HEK293T (cell line): ENCODE data around the gene TMEM256.

Source experiments
- CTCF ChIA-PET: fragments of 350-600 bp; formaldehyde crosslinking; extraction: SDS; loops from one replicate; lab custom pipeline; 2021; ENCODE audit warnings: antibody characterized with exemption, inconsistent platforms; lab: Yijun Ruan, JAX
- POLR2A ChIA-PET: fragments of 350-600 bp; formaldehyde crosslinking; extraction: SDS; loops from one replicate; lab custom pipeline; 2020; ENCODE audit warnings: antibody characterized with exemption, inconsistent platforms; lab: Yijun Ruan, JAX
- DNase-seq: peaks from one replicate; pipeline ENCODE4 v3.0.0; 2012; ENCODE audit warnings: mixed read lengths; ENCODE audit errors: extremely low spot score
- ARNT ChIP-seq: fragments of 450-650 bp; IDR thresholded peaks from 2 replicates; pipeline ENCODE4 v1.6.1; 2017; ENCODE audit warnings: mild to moderate bottlenecking
- BHLHE40 ChIP-seq: fragments of 450-650 bp; IDR thresholded peaks from 2 replicates; pipeline ENCODE4 v1.6.1; 2016; ENCODE audit warnings: mild to moderate bottlenecking, moderate library complexity, borderline replicate concordance
- CTBP1 ChIP-seq: fragments of 450-650 bp; IDR thresholded peaks from 2 replicates; pipeline ENCODE4 v1.6.1; 2016; ENCODE audit warnings: borderline replicate concordance
- ELF4 ChIP-seq: fragments of 450-650 bp; IDR thresholded peaks from 2 replicates; pipeline ENCODE4 v1.6.1; 2017; ENCODE audit warnings: antibody characterized with exemption
- FOXA1 ChIP-seq: fragments of 450-650 bp; IDR thresholded peaks from 2 replicates; pipeline ENCODE4 v1.6.1; 2016; ENCODE audit warnings: mild to moderate bottlenecking
- FOXK2 ChIP-seq: fragments of 450-650 bp; IDR thresholded peaks from 2 replicates; pipeline ENCODE4 v1.6.1; 2016; ENCODE audit warnings: mild to moderate bottlenecking
- FOXM1 ChIP-seq: fragments of 450-650 bp; IDR thresholded peaks from 2 replicates; pipeline ENCODE4 v1.6.1; 2017; ENCODE audit warnings: mild to moderate bottlenecking, borderline replicate concordance
- HDGF ChIP-seq: fragments of 450-650 bp; IDR thresholded peaks from 2 replicates; pipeline ENCODE4 v1.6.1; 2017; ENCODE audit warnings: antibody characterized with exemption, borderline replicate concordance
- L3MBTL2 ChIP-seq: fragments of 450-650 bp; conservative IDR thresholded peaks from 2 replicates; pipeline ENCODE4 v1.6.1; 2016; ENCODE audit warnings: mild to moderate bottlenecking
- LEF1 ChIP-seq: fragments of 450-650 bp; IDR thresholded peaks from 2 replicates; pipeline ENCODE4 v1.6.1; 2017; ENCODE audit warnings: mild to moderate bottlenecking, borderline replicate concordance
- NFRKB ChIP-seq: fragments of 450-650 bp; IDR thresholded peaks from 2 replicates; pipeline ENCODE4 v1.6.1; 2016; ENCODE audit warnings: mild to moderate bottlenecking, moderate library complexity
- SP1 ChIP-seq: fragments of 450-650 bp; IDR thresholded peaks from 2 replicates; pipeline ENCODE4 v1.6.1; 2017
- SUZ12 ChIP-seq: fragments of 450-650 bp; IDR thresholded peaks from 2 replicates; pipeline ENCODE4 v1.6.1; 2016; ENCODE audit warnings: mild to moderate bottlenecking
- TARDBP ChIP-seq: fragments of 450-650 bp; IDR thresholded peaks from 2 replicates; pipeline ENCODE4 v1.6.1; 2016
- ZNF384 ChIP-seq: fragments of 450-650 bp; IDR thresholded peaks from 2 replicates; pipeline ENCODE4 v1.6.1; 2016
- TF ChIP-seq, protein P1 (sequence below): fragments of 450-650 bp; IDR thresholded peaks from 2 replicates; pipeline ENCODE4 v1.6.1; 2016

TMEM256 gene

DNA sequence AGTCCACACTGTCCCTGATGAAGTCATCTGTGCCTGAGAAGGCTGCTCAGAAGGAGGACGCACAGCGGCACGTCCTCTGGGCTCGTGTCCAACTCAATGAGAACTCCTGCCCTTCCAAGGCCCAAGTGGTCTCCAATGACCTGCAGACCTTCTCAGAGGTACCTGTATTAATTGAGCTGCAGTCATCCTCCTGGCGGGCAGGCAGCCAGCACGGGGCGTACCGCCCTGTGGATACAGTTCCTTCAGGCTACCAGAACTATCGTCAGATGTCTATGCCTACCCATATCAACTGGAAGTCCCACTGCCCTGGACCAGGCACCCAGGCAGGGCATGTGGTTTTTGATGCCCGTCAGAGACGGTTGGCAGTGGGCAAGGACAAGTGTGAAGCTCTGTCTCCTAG is 28.4 kb upstream of the TMEM256 start:
- TF ChIP-seq CTBP1 = no peak
- TF ChIP-seq FOXM1 = no peak
- no peak for TF ChIP-seq TARDBP
- TF ChIP-seq ZNF384 = no peak
- TF ChIP-seq SUZ12 = no peak
- TF ChIP-seq ARNT = no peak
- TF ChIP-seq, protein P1, sequence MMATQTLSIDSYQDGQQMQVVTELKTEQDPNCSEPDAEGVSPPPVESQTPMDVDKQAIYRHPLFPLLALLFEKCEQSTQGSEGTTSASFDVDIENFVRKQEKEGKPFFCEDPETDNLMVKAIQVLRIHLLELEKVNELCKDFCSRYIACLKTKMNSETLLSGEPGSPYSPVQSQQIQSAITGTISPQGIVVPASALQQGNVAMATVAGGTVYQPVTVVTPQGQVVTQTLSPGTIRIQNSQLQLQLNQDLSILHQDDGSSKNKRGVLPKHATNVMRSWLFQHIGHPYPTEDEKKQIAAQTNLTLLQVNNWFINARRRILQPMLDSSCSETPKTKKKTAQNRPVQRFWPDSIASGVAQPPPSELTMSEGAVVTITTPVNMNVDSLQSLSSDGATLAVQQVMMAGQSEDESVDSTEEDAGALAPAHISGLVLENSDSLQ = no peak
- TF ChIP-seq LEF1 = no peak
- TF ChIP-seq L3MBTL2 = no peak
- TF ChIP-seq HDGF = no peak
- TF ChIP-seq BHLHE40 = no peak
- TF ChIP-seq NFRKB = no peak
- TF ChIP-seq ELF4 = no peak
- ChIA-PET CTCF (no interaction called here), POLR2A (no interaction called here)
- DNase-seq = no peak

DNA sequence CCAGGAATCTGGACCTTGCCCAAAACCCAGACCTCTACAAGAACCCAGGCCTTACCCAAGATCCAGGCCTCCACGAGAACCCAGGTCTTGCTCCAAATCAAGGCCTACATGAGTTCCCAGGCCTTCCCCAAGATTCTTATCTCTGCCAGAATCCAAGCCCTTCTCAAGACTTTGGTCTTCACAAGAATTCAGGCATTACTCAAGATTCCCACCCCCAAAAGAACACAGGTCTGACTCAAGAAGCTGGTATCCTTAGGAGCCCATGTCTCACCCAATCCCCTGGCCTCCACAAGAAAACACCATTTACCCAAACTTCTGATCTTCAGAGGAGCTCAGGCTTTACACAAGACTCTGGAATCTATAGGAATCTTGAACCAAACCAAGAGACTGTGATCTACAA is 27.3 kb upstream of the TMEM256 start:
- DNase-seq = no peak
- ChIA-PET POLR2A (no interaction called here), CTCF (no interaction called here)
- no peak for TF ChIP-seq FOXM1
- no peak for TF ChIP-seq FOXK2
- no peak for TF ChIP-seq CTBP1

DNA sequence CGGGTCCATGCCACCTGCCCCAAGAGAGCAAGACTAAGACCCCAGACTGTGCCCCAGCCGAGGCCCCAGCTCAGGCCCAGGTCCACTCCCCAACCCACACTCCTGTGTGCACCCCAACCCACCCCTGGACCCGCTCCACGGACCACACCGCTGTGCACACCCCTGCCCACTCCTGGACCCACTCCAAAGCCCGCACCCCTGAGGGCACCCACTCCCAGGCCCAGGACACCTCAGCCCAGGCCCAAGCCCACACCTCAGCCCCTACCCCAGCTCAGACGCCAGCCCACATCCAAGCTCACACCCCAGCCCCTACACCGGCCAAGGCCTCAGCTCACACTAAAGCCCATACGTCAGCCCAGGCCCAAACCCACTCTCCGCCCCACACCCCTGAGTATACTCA is 25.8 kb upstream of the TMEM256 start:
- POLR2A ChIA-PET = interaction anchor here (1.5 kb wide), 1 partner anchor 11 kb away, joined by 4 read pairs; no protein-coding TSS in a partner anchor
- no peak for DNase-seq
- TF ChIP-seq SUZ12 = no peak
- no peak for TF ChIP-seq L3MBTL2
- TF ChIP-seq TARDBP = no peak
- no peak for TF ChIP-seq FOXM1
- no peak for TF ChIP-seq ELF4
- TF ChIP-seq SP1 = no peak
- TF ChIP-seq, protein P1 = no peak
- TF ChIP-seq LEF1 = no peak
- TF ChIP-seq ARNT = no peak
- no peak for TF ChIP-seq BHLHE40
- no peak for TF ChIP-seq ZNF384
- TF ChIP-seq CTBP1 = no peak
- TF ChIP-seq FOXK2 = no peak
- no peak for TF ChIP-seq NFRKB
- no peak for TF ChIP-seq FOXA1
- CTCF ChIA-PET = no interaction called here

DNA sequence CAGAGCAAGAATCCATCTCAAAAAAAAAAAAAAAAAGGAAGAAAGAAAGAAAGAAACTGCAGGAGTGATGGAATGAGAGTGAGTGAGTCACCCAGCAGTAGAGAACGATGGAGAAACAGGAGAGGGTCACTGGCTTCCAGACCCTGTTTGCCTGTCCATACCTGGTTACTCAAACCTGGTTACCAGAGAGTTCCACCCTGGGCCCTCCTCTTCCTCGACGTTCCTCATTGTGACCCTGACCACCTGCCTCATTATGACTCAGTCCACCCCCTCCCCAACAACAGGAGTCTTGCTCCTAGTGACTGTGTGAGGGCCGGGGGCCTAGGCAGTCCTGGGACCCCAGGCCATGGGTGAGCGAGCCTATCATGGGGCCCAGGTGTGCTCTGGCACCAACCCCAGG is 24.7 kb upstream of the TMEM256 start, which contains the start of gene SPEM3:
SPEM3 (plus strand) TSS at position 301 of the 400 bp plus-strand sequence; CDS start at position 347, 46 bp downstream.
- ChIA-PET CTCF (no interaction called here), POLR2A (no interaction called here)
- DNase-seq = no peak
- TF ChIP-seq HDGF = no peak

DNA sequence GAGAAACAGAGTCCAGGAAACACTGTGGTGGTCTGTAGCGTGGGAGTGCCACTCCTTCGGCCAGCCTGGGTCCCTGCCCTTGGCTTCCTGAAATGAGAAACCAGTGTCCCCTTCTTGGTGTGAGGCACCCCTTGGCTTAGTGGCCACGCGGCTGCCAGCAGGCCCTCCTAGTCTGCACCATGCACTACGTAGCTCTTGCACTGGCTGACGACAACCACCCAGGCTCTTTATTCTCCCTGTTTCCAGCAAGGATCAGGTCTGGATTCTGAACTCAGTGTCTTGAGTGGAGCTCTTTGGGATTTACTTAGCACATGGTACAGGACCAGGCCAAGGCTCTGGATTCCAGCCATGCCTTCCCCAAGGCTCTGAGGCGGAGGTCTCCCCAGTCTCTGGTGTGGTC is 23.7 kb upstream of the TMEM256 start:
- TF ChIP-seq FOXA1 (no peak), TARDBP (no peak), FOXK2 (no peak), NFRKB (no peak), FOXM1 (no peak), CTBP1 (no peak), ELF4 (no peak), SUZ12 (no peak), BHLHE40 (no peak), ARNT (no peak), LEF1 (no peak), ZNF384 (no peak), SP1 (no peak), HDGF (no peak), L3MBTL2 (no peak)
- TF ChIP-seq, protein P1 = no peak
- ChIA-PET CTCF (no interaction called here), POLR2A (no interaction called here)
- DNase-seq = no peak

DNA sequence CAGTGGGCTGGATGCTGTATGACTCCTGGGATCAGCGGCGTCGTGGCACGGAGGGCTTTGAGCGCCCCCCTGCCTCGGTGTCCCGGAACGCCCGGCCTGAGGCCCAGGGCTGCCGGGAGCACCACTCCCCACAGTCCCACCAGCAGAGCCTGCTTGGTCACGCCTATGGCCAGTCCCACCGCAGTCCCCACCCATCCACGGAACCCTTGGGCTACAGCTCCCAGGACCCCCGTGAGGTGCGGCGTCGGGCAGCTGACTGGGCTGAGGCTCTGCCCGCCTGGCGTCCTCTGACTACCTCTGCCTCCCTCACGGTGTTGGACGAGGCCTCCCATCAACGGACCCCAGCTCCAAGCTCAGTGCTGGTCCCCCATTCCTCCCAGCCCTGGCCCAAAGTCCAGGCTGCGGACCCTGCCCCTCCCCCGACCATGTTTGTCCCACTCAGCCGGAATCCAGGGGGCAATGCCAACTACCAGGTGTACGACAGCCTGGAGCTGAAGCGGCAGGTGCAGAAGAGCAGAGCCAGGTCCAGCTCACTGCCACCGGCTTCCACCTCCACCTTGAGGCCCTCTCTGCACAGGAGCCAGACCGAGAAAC is 23.1 kb upstream of the TMEM256 start:
- DNase-seq = no peak
- ChIA-PET POLR2A (no interaction called here), CTCF (no interaction called here)
- TF ChIP-seq SUZ12 (no peak), ARNT (no peak), LEF1 (no peak), SP1 (no peak), ELF4 (no peak), FOXM1 (no peak), ZNF384 (no peak), L3MBTL2 (no peak), FOXA1 (no peak), CTBP1 (no peak), HDGF (no peak), FOXK2 (no peak), TARDBP (no peak), NFRKB (no peak), BHLHE40 (no peak)
- TF ChIP-seq, protein P1 = no peak
